Suprapubic skin (tissue), 4 donors: ENCODE results near the gene KLHL41.

ENCODE experiments used
- CTCF ChIP-seq, 2 donors: fragments of 200-600 bp in 1 of 2; fragments of 450-650 bp in 1 of 2; sonication (generic) in 1 of 2; IDR thresholded peaks; one replicate each; pipeline ENCODE4 v1.5.1; 2016 to 2019; ENCODE audit warnings: antibody characterized with exemption in 2 of 2, mild to moderate bottlenecking in 1 of 2, moderate library complexity in 1 of 2
- EP300 ChIP-seq: sonication (generic); formaldehyde crosslinking; IDR thresholded peaks from one replicate; pipeline ENCODE4 v1.6.1; 2017; ENCODE audit warnings: antibody characterized with exemption
- POLR2A ChIP-seq, 2 donors: fragments of 450-650 bp; IDR thresholded peaks; one replicate each; pipeline ENCODE4 v1.6.1; 2017; ENCODE audit warnings: antibody characterized with exemption in 2 of 2, mild to moderate bottlenecking in 2 of 2, moderate library complexity in 2 of 2
- POLR2AphosphoS5 ChIP-seq, 3 donors: sonication (generic); formaldehyde crosslinking; IDR thresholded peaks; one replicate each; pipeline ENCODE4 v1.6.1; 2017; ENCODE audit warnings: antibody characterized with exemption in 3 of 3

GRCh38 chr2:169464466-169464865, 45.0 kb upstream of the KLHL41 start:
- TF ChIP-seq EP300 = no peak
- TF ChIP-seq CTCF (IDR thresholded peaks at IDR 0.05) = no peak
- no peak for TF ChIP-seq POLR2A (IDR thresholded peaks at IDR 0.05)
- no peak for TF ChIP-seq POLR2AphosphoS5 (IDR thresholded peaks at IDR 0.05)
